Fibroblast of lung (primary cell): ENCODE results near the gene KCNK4. TPM values are rescaled to one million over a fixed set of nuclear protein-coding genes. Genes with fewer than 3 reads are reported as not detected.

Experiments used
- DNase-seq, 2 donors: peaks; one replicate each; pipeline versions ENCODE4 v3.0.0 to v3.0.0-alpha.2; 2010; ENCODE audit warnings: low read depth in 2 of 2
- H2AFZ ChIP-seq: 2 replicates; pipeline ENCODE4 v1.5.1; 2012; ENCODE audit warnings: low read length, control low read depth, inconsistent platforms
- H3K27ac ChIP-seq: 2 replicates; pipeline ENCODE4 v1.5.1; 2011; ENCODE audit warnings: low read length, control low read depth; ENCODE audit not compliant: insufficient read depth
- H3K27me3 ChIP-seq: 2 replicates; pipeline ENCODE4 v1.5.1; 2011; ENCODE audit warnings: mild to moderate bottlenecking, low read length; ENCODE audit not compliant: control insufficient read depth, insufficient read depth
- H3K36me3 ChIP-seq: 2 replicates; pipeline ENCODE4 v1.5.1; 2011; ENCODE audit warnings: low read length; ENCODE audit not compliant: control insufficient read depth, insufficient read depth
- H3K4me1 ChIP-seq: 2 replicates; pipeline ENCODE4 v1.5.1; 2011; ENCODE audit warnings: low read length; ENCODE audit not compliant: control insufficient read depth, insufficient read depth; ENCODE audit errors: extremely low read depth
- H3K4me2 ChIP-seq: 2 replicates; pipeline ENCODE4 v1.5.1; 2011; ENCODE audit warnings: low read length, control low read depth; ENCODE audit not compliant: insufficient read depth; ENCODE audit errors: extremely low read depth
- H3K4me3 ChIP-seq, 4 experiments: fragments of 200-600 bp in 1 of 4; sonication (generic) in 1 of 4; replicated peaks in 1 of 4; 2 replicates each; pipeline ENCODE4 v1.5.1; 2011 to 2016; ENCODE audit warnings: low read length in 4 of 4, low read depth in 3 of 4, mild to moderate bottlenecking in 3 of 4, control low read depth in 2 of 4, inconsistent platforms in 1 of 4, mixed read lengths in 1 of 4; ENCODE audit not compliant: insufficient read depth in 1 of 4; ENCODE audit errors: control extremely low read depth in 1 of 4
- H3K79me2 ChIP-seq: 2 replicates; pipeline ENCODE4 v1.5.1; 2012; ENCODE audit warnings: mild to moderate bottlenecking, low read length, inconsistent platforms; ENCODE audit not compliant: control insufficient read depth, insufficient read depth
- H3K9ac ChIP-seq: 2 replicates; pipeline ENCODE4 v1.5.1; 2011; ENCODE audit warnings: mild to moderate bottlenecking, low read length, control low read depth; ENCODE audit not compliant: insufficient read depth
- H3K9me3 ChIP-seq: 2 replicates; pipeline ENCODE4 v1.5.1; 2012; ENCODE audit warnings: low read depth, low read length; ENCODE audit not compliant: control insufficient read depth, insufficient read depth
- H4K20me1 ChIP-seq: 2 replicates; pipeline ENCODE4 v1.5.1; 2011; ENCODE audit warnings: low read length; ENCODE audit not compliant: control insufficient read depth, insufficient read depth; ENCODE audit errors: extremely low read depth
- CTCF ChIP-seq, 2 donors: IDR thresholded peaks in 1 of 2; conservative IDR thresholded peaks in 1 of 2; 1 replicate in 1 of 2; 2 replicates in 1 of 2; pipeline ENCODE4 v1.5.1; 2011 to 2012; ENCODE audit warnings: low read length in 2 of 2, control low read depth in 1 of 2, inconsistent platforms in 1 of 2, low read depth in 1 of 2, mild to moderate bottlenecking in 1 of 2
- EZH2 ChIP-seq: IDR thresholded peaks from 2 replicates; pipeline ENCODE4 v1.5.1; 2012; ENCODE audit warnings: low read length, control low read depth, mild to moderate bottlenecking; ENCODE audit errors: missing control alignments
- polyA plus RNA-seq, 2 donors: library from polyadenylated mRNA; depleted of rRNA in 1 of 2; stranded (reverse) in 1 of 2; unstranded in 1 of 2; fragments of >200 nt; gene quantifications; 2 replicates each; pipeline ENCODE4 v1.2.1, GENCODE V29; 2011 to 2012; ENCODE audit warnings: missing spikeins in 1 of 2
- total RNA-seq: library from RNA; depleted of rRNA; stranded (reverse); fragments of >200 nt; gene quantifications from 2 replicates; pipeline ENCODE4 v1.2.1, GENCODE V29; 2014

Gene KCNK4
- total and polyA plus RNA-seq, 2 donors (not counting 1 experiment from before 2014, with no cell fraction given), result not detected

- TF ChIP-seq CTCF (conservative IDR thresholded peaks at IDR 0.05 in 1 of 2, IDR thresholded peaks at IDR 0.05 in 1 of 2; ENCODE audit: low read depth in 1 of 2, low read length in 2 of 2) (no peak), EZH2 (peak; percentile 89)
- Histone ChIP-seq H4K20me1 (no peaks in the 10 kb centered on the region), H3K4me3 (peak overlapping the region in 1 of 4 experiments; percentile 30), H3K27me3 (peaks cover 50% of the 10 kb centered on the region), H3K4me2 (peak overlapping the region; percentile 51), H3K9me3 (no peaks in the 10 kb centered on the region), H3K4me1 (no peaks in the 10 kb centered on the region), H3K9ac (no peak overlapping the region), H3K79me2 (no peaks in the 10 kb centered on the region), H2AFZ (no peak overlapping the region), H3K27ac (no peak overlapping the region), H3K36me3 (no peaks in the 10 kb centered on the region)
- DNase-seq, result no peak
These were observed 804 bp downstream of the KCNK4 start for GRCh38 chr11:64291752-64292459.

GRCh38 chr11:64292460-64293254 is 1.6 kb downstream of the KCNK4 start:
- no peaks in the 10 kb centered on the region for H3K9me3 ChIP-seq
- peak overlapping the region in 1 of 4 experiments; percentile 30 for H3K4me3 ChIP-seq
- peaks cover 58% of the 10 kb centered on the region for H3K27me3 ChIP-seq
- H3K27ac ChIP-seq, result no peak overlapping the region
- no peaks in the 10 kb centered on the region for H3K36me3 ChIP-seq
- no peak for DNase-seq
- H3K79me2 ChIP-seq, result no peaks in the 10 kb centered on the region
- no peaks in the 10 kb centered on the region for H4K20me1 ChIP-seq
- TF ChIP-seq CTCF (conservative IDR thresholded peaks at IDR 0.05 in 1 of 2, IDR thresholded peaks at IDR 0.05 in 1 of 2; ENCODE audit: low read depth in 1 of 2, low read length in 2 of 2) (no peak), EZH2 (peak; percentile 45)
- H3K9ac ChIP-seq, result no peak overlapping the region
- no peak overlapping the region for H2AFZ ChIP-seq
- H3K4me2 ChIP-seq, result peak overlapping the region; percentile 51
- H3K4me1 ChIP-seq, result no peaks in the 10 kb centered on the region

GRCh38 chr11:64294774-64295173 is 3.7 kb downstream of the KCNK4 start:
- DNase-seq, result peak in 1 of 2 donors; percentile 44
- H3K9me3 ChIP-seq, result no peaks in the 10 kb centered on the region
- H3K4me2 ChIP-seq, result no peak overlapping the region
- no peak overlapping the region for H3K9ac ChIP-seq
- H3K27ac ChIP-seq, result no peak overlapping the region
- no peak overlapping the region for H2AFZ ChIP-seq
- no peaks in the 10 kb centered on the region for H3K79me2 ChIP-seq
- peaks cover 73% of the 10 kb centered on the region for H3K27me3 ChIP-seq
- TF ChIP-seq EZH2 (peak; percentile 65), CTCF (conservative IDR thresholded peaks at IDR 0.05 in 1 of 2, IDR thresholded peaks at IDR 0.05 in 1 of 2; ENCODE audit: low read depth in 1 of 2, low read length in 2 of 2) (no peak)
- no peaks in the 10 kb centered on the region for H4K20me1 ChIP-seq
- no peak overlapping the region for H3K4me3 ChIP-seq
- H3K4me1 ChIP-seq, result no peaks in the 10 kb centered on the region
- no peaks in the 10 kb centered on the region for H3K36me3 ChIP-seq
